RPMI7951 (cell line): ENCODE measurements around the gene SQOR. TPM values are rescaled to one million over a fixed set of nuclear protein-coding genes. Genes with fewer than 3 reads are reported as not detected.
"Not testable (repeated sequence)": the region's sequence is repeated elsewhere in the genome, so short reads cannot be mapped to it uniquely, and the experiment has no call there.

Source experiments
- DNase-seq: peaks from one replicate; pipeline ENCODE4 v3.0.0-alpha.2; 2012; ENCODE audit warnings: low read depth
- total RNA-seq: library from RNA; depleted of rRNA; stranded (reverse); fragments of >200 nt; shearing (Covaris generic); gene quantifications from 2 replicates; pipeline ENCODE4 v1.2.3, GENCODE V29; 2014

SQOR gene
- total RNA-seq, 1 experiment from 2014 or later = 40.9 TPM

GRCh38 chr15:45631776-45632175, 3.1 kb upstream of the SQOR start:
- DNase-seq = no peak

- DNase-seq = peak; percentile 39
These were observed 386 bp downstream of the SQOR start for GRCh38 chr15:45635191-45635638.

- DNase-seq = no peak
These were observed 999 bp downstream of the SQOR start for GRCh38 chr15:45635763-45636292.

GRCh38 chr15:45637141-45637540, 2.3 kb downstream of the SQOR start:
- no peak for DNase-seq

- DNase-seq = peak; percentile 86
These were observed 2.8 kb downstream of the SQOR start for GRCh38 chr15:45637552-45638033.

- peak; percentile 95 for DNase-seq
These were observed 5.8 kb downstream of the SQOR start for GRCh38 chr15:45640616-45641015.

- peak; percentile 73 for DNase-seq
These were observed 6.5 kb downstream of the SQOR start for GRCh38 chr15:45641374-45641781.

- DNase-seq = peak; percentile 71
These were observed 7.4 kb downstream of the SQOR start for GRCh38 chr15:45641999-45642932.

GRCh38 chr15:45644437-45644836, 9.6 kb downstream of the SQOR start:
- no peak for DNase-seq

GRCh38 chr15:45645026-45645980, 10.5 kb downstream of the SQOR start:
- no peak for DNase-seq

- DNase-seq = no peak
These were observed 11.4 kb downstream of the SQOR start for GRCh38 chr15:45646220-45646619.

- DNase-seq = no peak
These were observed 13.0 kb downstream of the SQOR start for GRCh38 chr15:45647828-45648227.

GRCh38 chr15:45648521-45649200, 13.8 kb downstream of the SQOR start:
- peak; percentile 75 for DNase-seq

GRCh38 chr15:45650007-45650406, 15.2 kb downstream of the SQOR start:
- not testable (repeated sequence) for DNase-seq

- DNase-seq = no peak
These were observed 16.2 kb downstream of the SQOR start for GRCh38 chr15:45650889-45651525.

GRCh38 chr15:45653702-45654424, 19.0 kb downstream of the SQOR start:
- no peak for DNase-seq

GRCh38 chr15:45654749-45655148, 19.9 kb downstream of the SQOR start:
- DNase-seq = no peak

GRCh38 chr15:45657254-45657653, 22.4 kb downstream of the SQOR start:
- DNase-seq = no peak

GRCh38 chr15:45657764-45658545, 23.1 kb downstream of the SQOR start:
- no peak for DNase-seq
